H9 (cell line): ENCODE data around the gene CWC27. TPM values are rescaled to one million over a fixed set of nuclear protein-coding genes. Genes with fewer than 3 reads are reported as not detected.

Experiments used
- DNase-seq: peaks from one replicate; pipeline ENCODE4 v3.0.0-alpha.2; 2017
- H2AFZ ChIP-seq: one replicate; pipeline ENCODE4 v1.6.1; 2013; ENCODE audit warnings: mild to moderate bottlenecking, low read length, control low read depth, moderate library complexity
- H2AK5ac ChIP-seq: 2 replicates; pipeline ENCODE4 v1.6.1; 2013; ENCODE audit warnings: low read length, control low read depth, mixed read lengths; ENCODE audit not compliant: insufficient read length
- H2BK120ac ChIP-seq: one replicate; pipeline ENCODE4 v1.6.1; 2013; ENCODE audit warnings: low read depth, mild to moderate bottlenecking, low read length, control low read depth, inconsistent platforms; ENCODE audit not compliant: poor library complexity, severe bottlenecking
- H2BK12ac ChIP-seq: 2 replicates; pipeline ENCODE4 v1.6.1; 2013; ENCODE audit warnings: low read length, control low read depth, mixed read lengths, low read depth; ENCODE audit not compliant: insufficient read length
- H2BK15ac ChIP-seq: 2 replicates; pipeline ENCODE4 v1.6.1; 2013; ENCODE audit warnings: low read depth, low read length, control low read depth
- H2BK20ac ChIP-seq: one replicate; pipeline ENCODE4 v1.6.1; 2013; ENCODE audit warnings: low read depth, mild to moderate bottlenecking, low read length, control low read depth, inconsistent platforms; ENCODE audit not compliant: poor library complexity, severe bottlenecking
- H2BK5ac ChIP-seq: 2 replicates; pipeline ENCODE4 v1.6.1; 2013; ENCODE audit warnings: low read length, control low read depth, mixed read lengths; ENCODE audit not compliant: insufficient read length
- H3K14ac ChIP-seq: 2 replicates; pipeline ENCODE4 v1.6.1; 2013; ENCODE audit warnings: low read length, control low read depth; ENCODE audit not compliant: insufficient read depth
- H3K18ac ChIP-seq: 2 replicates; pipeline ENCODE4 v1.6.1; 2013; ENCODE audit warnings: low read depth, mild to moderate bottlenecking, mixed read lengths, low read length, control low read depth; ENCODE audit not compliant: insufficient read length
- H3K23ac ChIP-seq: 2 replicates; pipeline ENCODE4 v1.6.1; 2013; ENCODE audit warnings: low read length, control low read depth, mixed read lengths, low read depth; ENCODE audit not compliant: insufficient read length
- H3K23me2 ChIP-seq: 2 replicates; pipeline ENCODE4 v1.6.1; 2013; ENCODE audit warnings: low read depth, mild to moderate bottlenecking, mixed read lengths, low read length, control low read depth; ENCODE audit not compliant: insufficient read length, poor library complexity, severe bottlenecking
- H3K27ac ChIP-seq: 2 replicates; pipeline ENCODE4 v1.5.1; 2013; ENCODE audit warnings: low read length, control low read depth, mixed read lengths, low read depth; ENCODE audit not compliant: insufficient read length
- H3K27me3 ChIP-seq: 2 replicates; pipeline ENCODE4 v1.6.1; 2013; ENCODE audit warnings: low read length, control low read depth, inconsistent platforms; ENCODE audit not compliant: insufficient read depth
- H3K4ac ChIP-seq: 2 replicates; pipeline ENCODE4 v1.6.1; 2013; ENCODE audit warnings: low read depth, mild to moderate bottlenecking, control low read depth, inconsistent platforms, low read length, moderate library complexity
- H3K4me1 ChIP-seq: 2 replicates; pipeline ENCODE4 v1.6.1; 2013; ENCODE audit warnings: low read length, control low read depth, inconsistent platforms; ENCODE audit not compliant: insufficient read depth
- H3K4me2 ChIP-seq: 2 replicates; pipeline ENCODE4 v1.6.1; 2013; ENCODE audit warnings: low read length, control low read depth, mixed read lengths; ENCODE audit not compliant: insufficient read length, insufficient read depth
- H3K56ac ChIP-seq: 2 replicates; pipeline ENCODE4 v1.6.1; 2013; ENCODE audit warnings: low read depth, mild to moderate bottlenecking, mixed read lengths, low read length, control low read depth; ENCODE audit not compliant: insufficient read length
- H3K79me1 ChIP-seq: 2 replicates; pipeline ENCODE4 v1.6.1; 2013; ENCODE audit warnings: low read depth, mild to moderate bottlenecking, moderate library complexity, low read length, control low read depth, inconsistent platforms; ENCODE audit not compliant: insufficient read depth, poor library complexity, severe bottlenecking
- H3K79me2 ChIP-seq: 2 replicates; pipeline ENCODE4 v1.6.1; 2013; ENCODE audit warnings: low read length, control low read depth, inconsistent platforms; ENCODE audit not compliant: insufficient read depth
- H3K9ac ChIP-seq: 2 replicates; pipeline ENCODE4 v1.6.1; 2013; ENCODE audit warnings: low read length, control low read depth, mixed read lengths; ENCODE audit not compliant: insufficient read length; ENCODE audit errors: extremely low read depth
- H3K9me3 ChIP-seq: one replicate; pipeline ENCODE4 v1.6.1; 2013; ENCODE audit warnings: low read depth, low read length, inconsistent platforms; ENCODE audit not compliant: control insufficient read depth
- H3T11ph ChIP-seq: one replicate; pipeline ENCODE4 v1.6.1; 2013; ENCODE audit warnings: mild to moderate bottlenecking, low read length, control low read depth, inconsistent platforms
- H4K20me1 ChIP-seq: one replicate; pipeline ENCODE4 v1.6.1; 2013; ENCODE audit not compliant: control insufficient read depth, insufficient read length, insufficient read depth
- H4K5ac ChIP-seq: 2 replicates; pipeline ENCODE4 v1.6.1; 2013; ENCODE audit warnings: low read depth, mild to moderate bottlenecking, mixed read lengths, low read length, control low read depth; ENCODE audit not compliant: insufficient read length
- H4K8ac ChIP-seq: replicated peaks from 2 replicates; pipeline ENCODE4 v1.6.1; 2013; ENCODE audit warnings: low read length, control low read depth, mixed read lengths, low read depth; ENCODE audit not compliant: insufficient read length
- H4K91ac ChIP-seq: 2 replicates; pipeline ENCODE4 v1.6.1; 2013; ENCODE audit warnings: low read depth, mild to moderate bottlenecking, moderate library complexity, mixed read lengths, low read length, control low read depth; ENCODE audit not compliant: insufficient read length
- H3K27ac Mint-ChIP-seq, 3 experiments: 2 replicates in 2 of 3; 3 replicates in 1 of 3; pipeline ENCODE4 v1.8.0; 2020 to 2021; ENCODE audit warnings: mixed read lengths in 3 of 3, mild to moderate bottlenecking in 1 of 3, moderate library complexity in 1 of 3
- H3K27me3 Mint-ChIP-seq: 2 replicates; pipeline ENCODE4 v1.8.0; 2021; ENCODE audit warnings: low read depth, mild to moderate bottlenecking, moderate library complexity, mixed read lengths
- H3K36me3 Mint-ChIP-seq, 3 experiments: 2 replicates in 2 of 3; 3 replicates in 1 of 3; pipeline ENCODE4 v1.8.0; 2020 to 2021; ENCODE audit warnings: low read depth in 3 of 3, mixed read lengths in 3 of 3; ENCODE audit not compliant: insufficient read depth in 1 of 3
- H3K4me1 Mint-ChIP-seq, 2 experiments: 2 replicates each; pipeline ENCODE4 v1.8.0; 2020; ENCODE audit warnings: mixed read lengths in 2 of 2
- H3K4me3 Mint-ChIP-seq, 2 experiments: 2 replicates in 1 of 2; 3 replicates in 1 of 2; pipeline ENCODE4 v1.8.0; 2020 to 2021; ENCODE audit warnings: mild to moderate bottlenecking in 2 of 2, mixed read lengths in 2 of 2, moderate library complexity in 1 of 2
- H3K9me3 Mint-ChIP-seq, 2 experiments: 2 replicates in 1 of 2; 3 replicates in 1 of 2; pipeline ENCODE4 v1.8.0; 2020; ENCODE audit warnings: mild to moderate bottlenecking in 2 of 2, mixed read lengths in 2 of 2, moderate library complexity in 1 of 2
- WGBS: extraction: QIAGEN DNeasy Blood & Tissue Kit; methylation state at CpG from one replicate; pipeline ENCODE4 v1.1.7; 2013; ENCODE audit warnings: missing lambda C conversion rate, low lambda C conversion rate, mixed read lengths; ENCODE audit not compliant: insufficient read length; ENCODE audit errors: extremely low coverage; 5-methylcytosine and 5-hydroxymethylcytosine counted together
- total RNA-seq: library from RNA; stranded (reverse); gene quantifications from 2 replicates; pipeline ENCODE4 v1.2.1, GENCODE V29; 2021
- TF ChIP-seq, protein P1 (sequence below): fragments of 200-600 bp; sonication (generic); conservative IDR thresholded peaks from 3 replicates; pipeline ENCODE4 v1.8.0; 2021; ENCODE audit warnings: antibody characterized with exemption, mild to moderate bottlenecking

Gene CWC27
- total RNA-seq, 1 experiment from 2014 or later: 41.9 TPM

DNA sequence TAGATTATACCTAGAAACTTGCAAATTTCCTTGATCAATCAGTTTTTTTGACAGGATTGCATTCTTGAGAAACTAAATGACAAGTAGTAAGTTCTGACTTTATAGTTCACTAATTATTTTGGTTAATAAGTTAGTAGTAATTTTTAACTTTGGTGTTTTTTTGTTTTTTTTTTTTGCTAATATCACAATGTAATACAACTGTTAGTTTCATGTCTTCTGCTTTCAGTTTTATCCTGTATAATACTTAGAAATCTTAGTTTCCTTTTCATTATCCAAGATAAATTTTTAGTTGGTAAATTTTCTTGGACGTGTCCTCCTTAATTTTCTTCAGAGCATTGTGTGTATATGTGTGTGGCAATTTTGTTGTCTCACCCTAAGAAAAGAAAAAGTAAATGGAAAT is 57.8 kb downstream of the CWC27 start:
- WGBS: no CpG with 5 or more reads among the region's 1 CpG
- H3K4me3 Mint-ChIP-seq: no peak overlapping the region
- TF ChIP-seq, protein P1, sequence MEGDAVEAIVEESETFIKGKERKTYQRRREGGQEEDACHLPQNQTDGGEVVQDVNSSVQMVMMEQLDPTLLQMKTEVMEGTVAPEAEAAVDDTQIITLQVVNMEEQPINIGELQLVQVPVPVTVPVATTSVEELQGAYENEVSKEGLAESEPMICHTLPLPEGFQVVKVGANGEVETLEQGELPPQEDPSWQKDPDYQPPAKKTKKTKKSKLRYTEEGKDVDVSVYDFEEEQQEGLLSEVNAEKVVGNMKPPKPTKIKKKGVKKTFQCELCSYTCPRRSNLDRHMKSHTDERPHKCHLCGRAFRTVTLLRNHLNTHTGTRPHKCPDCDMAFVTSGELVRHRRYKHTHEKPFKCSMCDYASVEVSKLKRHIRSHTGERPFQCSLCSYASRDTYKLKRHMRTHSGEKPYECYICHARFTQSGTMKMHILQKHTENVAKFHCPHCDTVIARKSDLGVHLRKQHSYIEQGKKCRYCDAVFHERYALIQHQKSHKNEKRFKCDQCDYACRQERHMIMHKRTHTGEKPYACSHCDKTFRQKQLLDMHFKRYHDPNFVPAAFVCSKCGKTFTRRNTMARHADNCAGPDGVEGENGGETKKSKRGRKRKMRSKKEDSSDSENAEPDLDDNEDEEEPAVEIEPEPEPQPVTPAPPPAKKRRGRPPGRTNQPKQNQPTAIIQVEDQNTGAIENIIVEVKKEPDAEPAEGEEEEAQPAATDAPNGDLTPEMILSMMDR: no peak

More for the DNA sequence above, 57.8 kb downstream of the CWC27 start:
- Histone ChIP-seq H4K8ac (no peak overlapping the region), H3K18ac (no peak overlapping the region), H3K23me2 (no peaks in the 10 kb centered on the region), H3K23ac (no peak overlapping the region), H3K9me3 (no peaks in the 10 kb centered on the region), H3T11ph (no peak overlapping the region), H3K27me3 (no peaks in the 10 kb centered on the region), H3K4me1 (no peaks in the 10 kb centered on the region), H3K9ac (no peak overlapping the region), H3K79me2 (no peaks in the 10 kb centered on the region), H4K5ac (no peak overlapping the region), H3K27ac (no peak overlapping the region), H3K79me1 (no peaks in the 10 kb centered on the region), H4K20me1 (no peaks in the 10 kb centered on the region), H3K4ac (no peak overlapping the region), H4K91ac (no peak overlapping the region), H3K14ac (no peak overlapping the region), H3K4me2 (no peak overlapping the region), H2AK5ac (no peak overlapping the region), H2AFZ (no peak overlapping the region), H2BK120ac (no peak overlapping the region), H3K56ac (no peak overlapping the region), H2BK12ac (no peak overlapping the region), H2BK20ac (no peak overlapping the region), H2BK5ac (no peak overlapping the region), H2BK15ac (no peak overlapping the region)
- no peaks in the 10 kb centered on the region; a peak in 1 of 5 replicates for H3K9me3 Mint-ChIP-seq
- peak overlapping the region in 1 of 3 experiments; percentile 39; a peak in 1 of 7 replicates for H3K27ac Mint-ChIP-seq
- no peak for DNase-seq
- no peaks in the 10 kb centered on the region for H3K4me1 Mint-ChIP-seq
- H3K27me3 Mint-ChIP-seq: no peaks in the 10 kb centered on the region
- H3K36me3 Mint-ChIP-seq: peaks cover 4 to 10% (median 9%) of the 10 kb centered on the region in 3 experiments; a peak in 5 of 7 replicates
